NCI-H510A treated with DMSO at 0.1 percent for 48 hours (cell line): ENCODE results near the gene CCDC43.
"Not testable (repeated sequence)": the region's sequence is repeated elsewhere in the genome, so short reads cannot be mapped to it uniquely, and the experiment has no call there.

Experiments
- DNase-seq: peaks from one replicate; lab custom pipeline; 2025; lab: John Stamatoyannopoulos, UW

The CCDC43 gene

DNA sequence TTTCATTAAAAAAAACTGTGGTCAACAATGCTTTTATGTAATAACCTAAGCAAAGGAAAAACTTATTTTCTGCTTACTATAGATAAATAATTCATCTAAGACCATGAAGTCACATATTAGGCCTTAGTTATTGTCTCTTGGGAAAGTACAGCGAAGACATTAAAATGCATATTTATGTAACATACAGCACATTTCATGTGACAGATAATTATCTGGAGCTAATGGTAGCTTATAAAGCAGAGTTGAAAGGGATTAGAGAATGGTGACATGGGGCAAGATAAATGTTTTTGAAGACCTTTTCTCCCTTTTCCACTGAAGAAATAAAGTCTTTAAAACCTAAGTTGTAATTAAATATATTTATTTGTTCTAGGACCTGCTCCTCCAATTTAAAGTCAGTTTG, 23.6 kb downstream of the CCDC43 start:
- no peak for DNase-seq

DNA sequence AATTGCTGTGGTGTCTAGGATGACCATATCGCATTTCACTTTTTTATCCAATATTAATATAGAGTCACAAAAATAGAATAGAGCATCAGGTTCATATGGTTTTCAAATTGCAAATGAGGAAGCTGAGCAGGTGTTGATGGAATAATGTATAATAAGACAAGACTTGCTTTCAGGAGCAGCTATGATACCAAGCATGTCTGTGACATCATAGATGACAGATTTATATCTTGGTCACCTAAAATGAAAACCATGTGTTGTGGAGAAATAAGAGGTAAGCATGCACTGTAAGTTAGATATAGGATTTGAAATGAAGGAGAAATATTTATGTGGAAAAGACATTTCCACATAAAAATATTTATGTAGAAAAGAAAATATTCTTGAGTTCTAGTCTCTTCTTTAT, 24.7 kb downstream of the CCDC43 start:
- no peak for DNase-seq

DNA sequence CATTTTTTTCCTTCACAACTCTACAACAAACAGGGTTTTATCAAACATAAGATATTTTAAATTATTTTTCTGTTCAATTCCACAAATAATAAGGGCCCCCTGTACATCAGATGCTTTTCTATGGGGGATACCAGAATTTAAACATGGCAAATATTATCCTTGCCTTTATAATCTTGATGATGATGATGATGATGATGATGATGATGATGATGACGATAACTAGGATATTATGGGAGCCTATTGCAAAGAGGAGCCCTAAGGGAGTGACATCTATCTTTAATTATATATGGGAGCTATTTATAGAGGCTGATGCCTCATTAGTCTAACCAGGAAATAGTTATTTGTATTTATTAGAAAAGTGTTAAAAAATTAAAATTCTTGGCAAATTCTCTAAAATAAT, 26.5 kb downstream of the CCDC43 start:
- no peak for DNase-seq

DNA sequence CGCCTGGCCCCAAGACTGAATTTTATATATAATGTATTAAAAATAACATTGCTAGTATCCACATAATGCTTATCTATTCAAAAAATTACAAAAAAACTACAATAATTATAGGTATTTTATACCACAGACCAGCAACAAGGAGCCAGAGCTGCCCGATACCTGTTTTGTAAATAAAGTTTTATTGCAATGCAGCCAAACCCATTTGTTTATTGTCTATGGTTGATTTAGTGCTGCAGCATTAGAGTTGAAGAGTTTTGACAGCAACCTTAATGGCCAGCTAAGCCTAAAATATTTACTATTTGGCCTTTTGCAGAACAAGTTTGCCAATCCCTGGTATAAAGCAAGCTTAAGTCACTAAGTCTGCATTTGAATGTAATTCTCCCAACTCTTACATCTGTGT, 27.7 kb downstream of the CCDC43 start:
- no peak for DNase-seq

DNA sequence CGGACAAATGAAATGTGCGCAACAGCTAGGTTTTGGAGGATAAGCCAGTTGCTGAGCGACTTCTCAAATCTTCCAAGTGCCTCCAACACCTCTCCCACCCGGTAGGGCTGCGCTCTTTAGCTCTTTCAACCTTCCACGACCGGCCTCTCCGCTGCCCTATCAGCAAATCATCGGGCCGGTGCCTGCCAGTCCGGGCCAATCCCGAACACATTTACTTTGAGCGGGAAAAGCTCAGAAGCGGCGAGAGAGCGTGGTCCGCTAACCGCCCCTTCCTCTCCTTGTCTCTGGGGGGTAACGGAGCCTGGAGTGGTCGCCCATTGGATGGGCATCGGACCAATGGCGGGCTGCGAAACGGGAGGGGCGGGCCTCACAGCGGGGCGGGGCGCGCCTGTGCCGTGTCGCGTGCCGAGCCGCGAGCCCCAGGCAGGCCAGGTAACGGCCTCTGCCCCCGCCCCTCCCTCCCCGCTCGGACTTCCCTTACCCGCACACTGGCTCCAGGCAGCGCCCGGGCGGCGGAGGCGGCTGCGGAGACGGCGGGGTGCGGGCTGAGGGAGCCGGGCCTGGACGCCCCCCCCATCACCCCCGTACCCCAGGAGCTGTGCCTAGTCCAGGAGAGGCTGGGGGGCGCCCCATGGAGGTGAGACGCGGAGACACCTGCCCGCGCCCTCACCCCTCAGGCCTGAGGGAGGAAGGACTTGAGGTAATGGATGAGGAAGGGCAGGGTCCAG, 33.4 kb downstream of the CCDC43 start, which contains the start of gene MEIOC:
Gene MEIOC (plus strand): TSS at position 486 of the 728 bp plus-strand sequence. CDS start 146 bp downstream, at position 632.
- DNase-seq = peak; percentile 60

DNA sequence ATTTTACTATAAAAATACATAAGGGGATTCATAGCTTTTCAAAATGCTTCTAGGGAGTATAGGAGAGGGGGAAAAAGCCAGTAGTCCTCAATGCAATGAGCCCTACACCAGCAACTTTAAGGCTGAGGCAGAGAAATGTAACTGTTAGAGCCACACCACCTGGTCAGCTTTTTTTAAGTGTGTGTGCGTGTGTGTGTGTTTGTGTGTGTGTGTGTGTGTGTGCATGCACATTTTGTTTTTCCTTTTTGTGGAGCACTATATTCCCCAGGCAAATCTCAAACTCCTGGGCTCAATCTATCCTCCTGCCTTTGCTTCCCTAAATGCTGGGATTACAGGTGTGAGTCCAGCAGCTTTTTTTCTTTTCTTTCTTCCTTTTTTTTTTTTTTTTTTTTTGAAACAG, 35.6 kb downstream of the CCDC43 start:
- DNase-seq = no peak

DNA sequence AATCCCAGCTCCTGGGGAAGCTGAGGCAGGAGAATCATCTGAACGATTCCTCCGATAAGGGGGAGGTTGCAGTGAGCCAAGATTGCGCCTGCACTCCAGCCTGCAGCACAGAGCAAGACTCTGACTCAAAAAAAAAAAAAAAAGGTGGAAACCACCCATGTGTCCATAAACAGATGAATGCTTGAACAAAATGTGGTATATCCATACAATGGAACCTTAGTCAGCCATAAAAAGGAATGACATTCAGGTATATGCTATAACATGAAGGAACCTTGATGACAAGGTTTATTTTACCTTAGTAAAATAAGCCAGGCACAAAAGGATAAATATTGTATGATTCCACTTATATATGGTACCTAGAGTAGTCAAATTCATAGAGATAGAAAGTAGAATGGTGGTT, 36.2 kb downstream of the CCDC43 start:
- no peak for DNase-seq

DNA sequence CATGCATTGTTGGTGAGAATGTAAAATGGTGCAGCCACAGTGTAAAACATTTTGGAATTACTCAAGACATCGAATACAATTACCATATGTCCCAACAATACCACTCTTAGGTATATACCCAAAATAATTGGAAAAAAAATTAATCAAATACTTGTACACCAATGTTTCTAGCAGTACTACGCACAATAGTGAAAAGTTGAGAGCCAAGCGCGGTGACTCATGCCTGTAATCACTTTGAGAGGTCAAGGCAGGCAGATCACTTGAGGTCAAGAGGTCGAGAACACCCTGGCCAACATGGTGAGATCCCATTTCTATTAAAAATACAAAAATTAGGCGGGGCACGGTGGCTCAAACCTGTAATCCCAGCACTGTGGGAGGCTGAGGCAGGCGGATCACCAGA, 36.8 kb downstream of the CCDC43 start:
- DNase-seq = no peak

DNA sequence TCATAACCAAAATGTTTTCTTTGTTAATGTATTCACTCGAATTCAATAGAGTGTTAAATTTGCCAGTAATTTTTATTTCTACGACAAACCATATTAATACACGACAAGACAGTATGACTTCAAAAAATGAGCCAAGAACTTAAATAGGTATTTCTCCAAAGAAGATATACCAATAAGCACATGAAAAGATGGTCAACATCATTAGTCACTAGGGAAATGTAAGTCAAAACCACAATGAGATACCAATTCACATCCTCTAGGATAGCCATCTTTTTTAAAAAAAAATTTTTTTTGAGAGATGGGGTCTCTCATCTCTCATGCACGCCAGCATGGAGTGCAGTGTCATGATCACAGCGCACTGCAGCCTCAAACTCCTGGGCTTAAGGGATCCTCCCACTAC, 38.3 kb downstream of the CCDC43 start:
- DNase-seq = no peak

DNA sequence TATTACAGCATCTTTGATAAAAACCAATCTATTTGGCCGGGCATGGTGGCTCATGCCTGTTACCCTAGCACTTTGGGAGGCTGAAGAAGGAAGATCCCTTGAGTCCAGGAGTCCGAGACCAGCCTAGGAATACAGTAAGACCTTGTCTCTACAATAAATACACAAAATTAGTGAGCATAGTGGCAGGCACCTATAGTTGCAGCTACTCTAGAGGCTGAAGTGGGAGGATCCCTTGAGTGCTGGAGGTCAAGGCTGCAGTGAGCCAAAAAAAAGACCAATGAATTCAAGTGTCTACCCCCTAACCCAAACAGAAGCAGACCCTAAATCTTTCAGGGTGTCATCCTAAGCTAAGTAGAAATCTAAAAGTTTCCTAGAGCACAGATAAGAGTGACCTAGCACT, 40.6 kb downstream of the CCDC43 start:
- no peak for DNase-seq

DNA sequence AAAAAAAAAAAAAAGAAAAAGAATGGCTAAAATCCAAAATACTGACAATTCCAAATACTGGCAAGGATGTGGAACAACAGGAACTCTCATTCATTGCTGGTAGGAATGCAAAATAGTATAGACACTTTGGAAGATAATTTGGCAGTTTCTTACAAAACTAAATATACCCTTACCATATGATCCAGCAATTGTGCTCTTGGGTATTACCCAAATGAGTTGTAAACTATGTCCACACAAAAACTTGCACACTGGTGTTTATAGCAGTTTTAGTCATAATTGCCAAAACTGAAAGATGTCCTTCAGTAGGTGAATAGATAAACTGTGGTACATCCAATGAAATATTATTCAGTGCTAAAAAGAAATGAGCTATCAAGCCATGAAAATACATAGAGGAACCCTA, 41.8 kb downstream of the CCDC43 start:
- DNase-seq = no peak

DNA sequence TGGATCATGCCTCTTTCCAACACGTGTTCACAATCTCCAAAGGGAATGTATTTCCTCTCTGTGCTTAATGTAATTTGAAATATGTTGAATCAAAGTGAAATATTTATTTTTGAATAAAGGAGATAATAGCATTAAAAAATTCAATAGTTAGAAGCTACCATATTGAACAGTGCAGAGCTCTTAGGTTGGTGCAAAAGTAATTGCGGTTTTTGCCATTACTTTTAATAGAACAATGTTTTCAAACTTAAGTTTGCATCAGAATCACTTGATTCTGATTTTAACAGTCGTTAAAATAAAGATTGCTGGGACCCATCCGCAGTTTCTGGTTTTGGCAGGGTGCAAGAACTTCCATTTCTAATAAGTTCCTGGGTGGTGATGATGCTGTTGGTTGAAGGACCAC, 43.3 kb downstream of the CCDC43 start:
- no peak for DNase-seq

DNA sequence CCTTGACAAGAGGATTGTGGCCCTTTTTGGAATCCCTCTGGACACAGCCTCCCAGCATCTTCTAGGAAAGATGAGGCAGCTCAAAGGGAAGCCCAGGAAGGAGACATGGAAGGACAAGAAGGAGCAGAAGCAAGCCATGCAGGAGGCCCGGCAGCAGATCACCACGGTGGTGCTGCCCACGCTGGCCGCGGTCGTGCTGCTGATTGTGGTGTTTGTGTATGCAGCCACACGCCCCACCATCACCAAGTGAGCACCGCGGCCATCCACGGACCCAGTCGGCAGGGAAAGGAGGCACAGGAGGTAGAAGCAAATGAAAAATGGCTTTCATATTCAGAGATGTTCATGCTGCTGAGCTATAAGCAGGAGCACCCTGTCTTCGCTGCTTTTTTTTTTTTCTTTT, 44.2 kb downstream of the CCDC43 start:
- DNase-seq = no peak

DNA sequence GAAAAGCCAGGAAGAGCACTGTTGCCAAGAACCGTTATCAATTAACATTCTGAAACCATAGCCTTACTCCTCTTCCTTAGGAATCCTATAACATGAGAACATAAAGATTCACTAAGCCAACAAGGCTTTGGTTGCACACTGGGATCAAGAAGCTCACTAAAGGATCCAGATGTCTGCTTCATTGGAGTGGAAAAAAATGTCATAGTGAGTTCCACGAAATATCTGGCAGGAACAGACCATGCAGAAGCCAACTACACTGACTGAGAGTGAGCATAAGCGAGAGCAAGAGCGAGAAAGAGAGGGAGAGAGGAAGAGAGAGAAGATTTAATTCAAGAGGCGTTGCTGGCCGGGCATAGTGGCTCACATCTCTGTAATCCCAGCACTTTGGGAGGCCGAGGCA, 46.7 kb downstream of the CCDC43 start:
- no peak for DNase-seq

DNA sequence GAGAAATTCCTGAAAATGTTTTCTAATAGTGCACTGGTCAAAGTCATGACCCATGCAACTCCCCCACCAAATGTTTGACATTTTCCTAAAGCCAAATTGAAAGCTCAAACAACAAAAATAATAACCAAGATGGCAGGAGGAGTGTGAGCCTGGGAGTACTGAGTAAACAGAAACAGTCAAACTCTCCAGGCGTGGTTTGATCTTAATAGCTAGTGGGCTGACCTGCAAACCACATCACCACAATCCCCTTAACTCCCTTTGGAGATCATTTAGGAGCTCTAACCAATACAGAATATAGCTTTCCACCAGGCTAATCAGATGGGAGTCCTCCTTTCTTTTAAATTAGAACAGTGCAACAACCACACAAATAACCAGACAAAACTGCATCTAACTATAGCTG, 52.5 kb downstream of the CCDC43 start:
- DNase-seq = no peak

DNA sequence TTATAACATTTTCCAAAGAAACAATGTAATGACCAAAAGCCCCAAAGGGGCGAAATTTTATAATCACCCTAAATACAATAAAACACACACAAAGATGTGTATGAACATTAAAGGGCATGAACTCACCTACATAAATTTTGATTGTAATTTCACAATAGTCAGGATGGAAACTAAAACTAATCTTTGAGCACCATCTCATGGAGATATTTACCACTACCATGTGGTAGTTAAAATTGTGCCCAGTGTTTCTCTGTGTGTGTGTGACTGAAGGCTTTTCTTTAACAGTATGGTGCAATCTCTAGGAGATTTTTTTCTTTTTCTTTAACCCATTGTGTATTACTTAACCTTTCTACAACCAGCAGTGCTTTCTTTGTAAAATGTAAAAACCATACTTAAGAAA, 53.0 kb downstream of the CCDC43 start:
- DNase-seq = peak; percentile 39

DNA sequence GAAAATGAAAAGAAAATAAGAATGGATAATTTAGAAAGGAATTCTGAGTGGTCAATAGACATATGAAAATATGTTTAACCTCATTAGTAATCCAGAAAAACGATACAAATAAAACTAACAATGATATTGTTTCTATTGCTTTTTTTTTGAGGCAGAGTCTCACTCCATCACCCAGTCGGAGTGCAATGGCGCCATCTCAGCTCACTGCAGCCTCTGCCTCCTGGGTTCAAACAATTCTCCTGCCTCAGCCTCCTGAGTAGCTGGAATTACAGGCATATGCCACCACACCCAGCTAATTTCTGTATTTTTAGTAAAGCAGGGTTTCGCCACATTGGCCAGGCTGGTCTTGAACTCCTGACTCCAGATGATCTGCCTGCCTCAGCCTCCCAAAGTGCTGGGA, 55.2 kb downstream of the CCDC43 start:
- DNase-seq = not testable (repeated sequence)

DNA sequence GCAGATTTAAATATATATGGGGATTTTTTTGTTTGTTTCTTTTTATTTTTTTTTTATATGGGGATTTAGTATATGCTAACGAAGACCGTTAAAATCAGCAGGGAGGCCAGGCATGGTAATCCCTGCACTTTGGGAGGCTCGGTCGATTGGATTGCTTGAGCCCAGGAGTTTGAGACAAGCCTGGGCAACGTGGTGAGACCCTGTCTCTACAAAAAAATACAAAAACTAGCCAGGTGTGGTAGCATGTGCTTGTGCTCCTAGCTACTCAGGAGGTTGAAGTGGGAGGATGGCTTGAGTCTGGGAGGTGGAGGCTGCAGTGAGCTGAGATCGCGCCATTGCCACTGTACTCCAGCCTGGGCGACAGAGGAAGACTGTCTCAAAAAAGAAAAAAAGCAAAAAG, 55.6 kb downstream of the CCDC43 start:
- no peak for DNase-seq

DNA sequence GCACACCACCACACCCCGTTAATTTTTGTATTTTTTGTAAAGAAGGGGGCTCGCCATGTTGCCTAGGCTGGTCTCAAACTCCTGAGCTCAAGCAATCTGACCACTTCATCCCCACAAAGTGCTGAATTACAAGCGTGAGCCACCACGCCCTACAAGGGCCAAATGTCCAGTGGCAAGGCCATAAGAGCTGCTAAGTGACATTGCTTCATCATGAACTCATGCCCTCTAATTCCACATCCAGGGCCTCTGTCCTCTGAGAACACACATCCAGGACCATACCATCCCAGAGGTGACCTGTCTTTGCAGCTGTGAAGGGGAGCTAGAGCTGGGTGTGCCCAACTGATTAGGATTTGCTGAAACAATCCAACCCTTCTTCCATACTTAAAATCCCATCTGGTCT, 58.9 kb downstream of the CCDC43 start:
- no peak for DNase-seq

DNA sequence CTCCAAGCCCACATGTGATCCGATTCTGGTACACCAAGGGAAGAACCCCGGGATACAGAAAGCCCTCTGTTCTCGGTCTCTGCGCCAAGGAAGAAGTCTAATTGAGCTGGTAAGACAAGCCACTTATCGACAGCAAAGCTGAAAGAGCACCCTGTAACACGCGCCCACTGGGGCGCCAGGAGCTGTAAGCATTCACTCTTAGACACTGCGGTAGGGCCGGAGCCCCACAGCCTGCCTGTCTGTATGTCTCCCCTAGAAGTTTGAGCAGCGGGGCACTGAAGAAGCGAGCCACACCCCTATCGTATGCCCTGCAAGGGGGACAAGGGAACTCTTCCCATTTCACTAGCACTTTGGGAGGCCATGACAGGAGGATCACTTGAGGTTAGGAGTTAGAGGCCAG, 60.3 kb downstream of the CCDC43 start:
- no peak for DNase-seq

DNA sequence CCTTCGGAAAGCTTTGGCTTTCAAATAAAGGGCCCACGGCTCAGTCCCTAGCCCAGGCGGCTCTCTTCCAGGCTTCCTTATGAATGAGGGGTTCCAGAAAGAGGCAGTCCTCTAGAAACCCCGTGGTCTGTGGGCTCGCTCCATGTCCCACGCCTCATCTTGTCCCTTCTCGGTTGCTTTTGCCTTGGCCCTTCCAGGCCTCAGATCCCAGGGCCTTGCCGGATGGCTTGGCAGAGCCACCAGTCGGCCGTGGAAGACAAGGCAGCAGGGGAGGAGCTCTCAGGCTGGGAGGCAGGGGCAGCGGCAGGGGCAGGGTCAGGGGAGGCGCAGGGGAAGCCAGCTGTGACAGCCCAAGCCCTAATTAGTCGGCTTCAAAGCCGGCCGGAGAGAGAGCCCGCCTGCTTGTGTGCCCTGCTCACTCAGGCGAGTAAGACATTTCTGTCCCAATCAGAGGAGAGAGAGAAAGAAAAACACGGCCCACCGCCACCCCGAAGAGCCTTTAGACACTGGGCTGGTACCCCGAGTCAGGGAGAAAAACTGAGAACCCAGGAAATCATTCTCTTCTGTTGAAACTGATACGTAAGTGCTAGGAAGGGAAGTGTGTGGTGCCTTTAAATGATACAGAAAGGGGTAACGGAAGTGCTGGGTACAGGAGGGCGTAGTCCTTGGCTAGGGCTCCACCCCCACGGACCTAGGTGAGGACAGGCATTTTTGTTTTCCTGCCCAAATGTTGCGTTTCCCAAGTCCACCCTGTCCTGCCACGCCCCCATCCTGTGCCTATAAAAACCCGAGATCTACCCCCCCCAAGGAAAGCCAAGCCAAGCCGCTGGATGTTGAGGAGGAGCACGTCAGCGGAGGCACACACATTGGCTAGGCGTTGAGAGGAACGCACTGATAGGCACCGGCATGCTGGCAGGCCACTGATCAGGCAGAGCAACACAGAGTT, 61.1 kb downstream of the CCDC43 start:
- peak; percentile 91 for DNase-seq

DNA sequence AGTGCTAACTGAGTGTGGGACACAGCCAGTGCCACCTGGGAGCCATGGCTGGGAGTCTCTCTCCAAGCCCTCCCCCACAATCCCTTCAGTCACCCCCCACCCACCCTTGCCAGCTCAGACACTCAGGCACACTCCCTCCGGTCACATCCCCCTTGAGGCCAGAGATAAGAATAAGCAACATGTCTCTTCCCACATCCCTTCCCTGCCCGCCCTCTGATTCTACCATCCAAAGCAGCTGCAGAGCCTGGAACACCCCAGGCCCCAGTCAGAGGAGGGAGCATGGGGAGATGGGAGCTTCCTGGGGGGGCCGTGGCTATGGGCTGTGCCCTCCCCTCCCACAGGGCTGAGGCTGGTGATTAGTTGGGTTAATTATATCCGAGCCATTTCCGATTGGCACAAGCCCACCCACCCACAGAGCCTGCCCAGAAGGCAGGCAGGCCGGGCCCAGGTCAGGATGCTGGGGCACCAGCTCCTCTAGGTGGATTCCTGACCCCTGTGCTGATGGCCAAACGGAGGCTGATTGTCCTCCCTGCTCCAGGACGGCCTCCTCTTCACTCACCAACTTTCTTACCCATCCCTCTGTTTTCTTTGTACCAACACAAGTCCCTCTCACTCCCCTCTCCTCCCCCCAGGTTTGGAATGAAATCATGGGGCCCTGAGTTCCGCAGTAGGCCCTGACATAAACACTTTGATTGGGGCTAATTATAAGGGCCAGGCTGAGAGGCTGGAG, 61.9 kb downstream of the CCDC43 start:
- no peak for DNase-seq
